ENCODE measurements around the gene TARS1. TPM values are rescaled to one million over a fixed set of nuclear protein-coding genes. Genes with fewer than 3 reads are reported as not detected.

The TARS1 gene
- total RNA-seq: 100 to 1,000 TPM; 155 to 190 TPM

DNA sequence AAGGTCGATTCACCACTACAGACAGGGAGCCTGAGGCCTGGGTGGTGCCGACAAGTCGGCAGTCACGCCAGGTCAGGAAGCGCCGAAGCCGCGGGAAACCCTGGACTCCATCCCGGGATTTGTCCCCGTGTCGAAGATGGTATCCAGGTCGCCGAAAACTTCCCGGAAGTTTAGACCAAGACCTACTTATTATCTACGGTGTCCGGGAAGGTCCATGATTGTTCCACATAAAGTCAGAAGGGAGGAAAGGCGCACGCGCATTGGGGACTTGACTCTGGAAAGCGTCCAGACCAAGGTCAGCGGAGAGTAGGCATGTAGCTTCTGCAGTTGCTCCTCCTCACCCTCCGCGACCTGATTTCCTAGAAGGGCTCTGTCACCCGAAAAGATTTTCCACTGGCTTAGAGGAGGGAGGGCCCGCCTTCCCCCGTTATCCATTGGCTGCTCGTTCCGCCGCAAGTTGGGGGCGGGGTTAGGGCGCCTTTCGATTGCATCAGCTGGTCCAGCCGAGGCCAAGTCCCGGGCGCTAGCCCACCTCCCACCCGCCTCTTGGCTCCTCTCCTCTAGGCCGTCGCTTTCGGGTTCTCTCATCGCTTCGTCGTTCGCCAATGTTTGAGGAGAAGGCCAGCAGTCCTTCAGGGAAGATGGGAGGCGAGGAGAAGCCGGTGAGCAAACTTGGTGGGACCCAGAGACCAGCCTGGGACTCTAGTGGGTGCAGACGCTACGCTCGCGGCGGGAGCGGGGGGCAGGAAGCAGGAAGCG is at the start of gene TARS1:
Gene TARS1, plus strand, starts transcription at position 484 of the 759 bp plus-strand sequence. Its CDS starts 122 bp downstream, at position 606.
- Mint-ChIP-seq H3K27ac (no peak within 1 kb of the TSS), H3K27me3 (no peaks in the 10 kb centered on the region), H3K36me3 (ENCODE audit: low read depth) (peaks cover 19% of the 10 kb centered on the region), H3K9me3 (no peaks in the 10 kb centered on the region), H3K4me3 (no peak within 1 kb of the TSS), H3K4me1 (peaks cover 31% of the 10 kb centered on the region)
- peak; percentile 96 for DNase-seq
- POLR2A ChIA-PET: interaction anchor here (0.6 to 1.0 kb wide), 2 partner anchors 21 to 1236 kb away, joined by 3 read pairs; no protein-coding TSS in a partner anchor
- CTCF ChIA-PET: interaction anchor here (1.2 kb wide), 1 partner anchor 11 kb away, joined by 3 read pairs; no protein-coding TSS in a partner anchor

DNA sequence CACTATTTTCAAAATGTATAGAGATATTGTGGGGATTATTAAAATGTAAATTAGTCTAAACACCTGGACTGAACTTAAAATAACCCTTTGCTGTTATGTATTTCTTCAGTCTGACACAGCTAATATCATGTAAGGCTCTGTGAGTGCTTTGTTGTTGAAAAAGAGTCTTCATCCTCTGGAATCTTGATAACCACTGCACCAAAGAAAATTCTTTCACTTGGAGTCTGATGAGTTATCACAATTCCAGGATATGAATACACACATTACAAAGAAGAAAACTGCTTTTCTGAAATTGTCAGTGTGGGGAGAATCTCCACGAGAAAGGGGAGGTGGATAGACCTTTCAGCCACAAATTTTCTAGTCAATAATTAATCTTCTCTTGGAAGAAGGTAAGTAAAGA is 42.3 kb upstream of the TARS1 start:
- Mint-ChIP-seq H3K27ac (no peak overlapping the region), H3K4me3 (no peak overlapping the region), H3K4me1 (no peaks in the 10 kb centered on the region), H3K36me3 (ENCODE audit: low read depth) (no peaks in the 10 kb centered on the region), H3K9me3 (peaks cover 5% of the 10 kb centered on the region), H3K27me3 (no peaks in the 10 kb centered on the region)
- no peak for DNase-seq
- ChIA-PET POLR2A (no interaction called here), CTCF (no interaction called here)

DNA sequence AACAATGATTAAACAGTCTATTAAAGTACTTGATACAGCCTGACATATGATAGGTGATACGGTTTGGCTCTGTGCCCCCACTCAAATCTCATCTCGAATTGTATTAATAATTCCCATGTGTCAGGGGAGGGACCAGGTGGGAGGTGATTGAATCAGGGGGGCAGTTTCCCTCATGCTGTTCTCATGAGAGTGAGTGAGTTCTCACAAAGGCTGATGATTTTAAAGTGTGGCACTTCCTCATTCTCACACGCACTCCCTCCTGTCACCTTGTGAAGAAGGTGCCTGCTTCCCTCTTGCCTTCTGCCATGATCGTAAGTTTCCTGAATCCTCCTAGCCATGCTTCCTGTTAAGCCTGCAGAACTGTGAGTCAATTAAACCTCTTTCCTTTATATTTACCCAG is 40.1 kb upstream of the TARS1 start:
- H3K4me3 Mint-ChIP-seq: no peak overlapping the region
- H3K4me1 Mint-ChIP-seq: no peaks in the 10 kb centered on the region
- DNase-seq: no peak
- H3K36me3 Mint-ChIP-seq (ENCODE audit: low read depth): no peaks in the 10 kb centered on the region
- H3K27me3 Mint-ChIP-seq: peaks cover 2% of the 10 kb centered on the region
- H3K9me3 Mint-ChIP-seq: no peaks in the 10 kb centered on the region
- POLR2A ChIA-PET: no interaction called here
- H3K27ac Mint-ChIP-seq: no peak overlapping the region
- CTCF ChIA-PET: no interaction called here

DNA sequence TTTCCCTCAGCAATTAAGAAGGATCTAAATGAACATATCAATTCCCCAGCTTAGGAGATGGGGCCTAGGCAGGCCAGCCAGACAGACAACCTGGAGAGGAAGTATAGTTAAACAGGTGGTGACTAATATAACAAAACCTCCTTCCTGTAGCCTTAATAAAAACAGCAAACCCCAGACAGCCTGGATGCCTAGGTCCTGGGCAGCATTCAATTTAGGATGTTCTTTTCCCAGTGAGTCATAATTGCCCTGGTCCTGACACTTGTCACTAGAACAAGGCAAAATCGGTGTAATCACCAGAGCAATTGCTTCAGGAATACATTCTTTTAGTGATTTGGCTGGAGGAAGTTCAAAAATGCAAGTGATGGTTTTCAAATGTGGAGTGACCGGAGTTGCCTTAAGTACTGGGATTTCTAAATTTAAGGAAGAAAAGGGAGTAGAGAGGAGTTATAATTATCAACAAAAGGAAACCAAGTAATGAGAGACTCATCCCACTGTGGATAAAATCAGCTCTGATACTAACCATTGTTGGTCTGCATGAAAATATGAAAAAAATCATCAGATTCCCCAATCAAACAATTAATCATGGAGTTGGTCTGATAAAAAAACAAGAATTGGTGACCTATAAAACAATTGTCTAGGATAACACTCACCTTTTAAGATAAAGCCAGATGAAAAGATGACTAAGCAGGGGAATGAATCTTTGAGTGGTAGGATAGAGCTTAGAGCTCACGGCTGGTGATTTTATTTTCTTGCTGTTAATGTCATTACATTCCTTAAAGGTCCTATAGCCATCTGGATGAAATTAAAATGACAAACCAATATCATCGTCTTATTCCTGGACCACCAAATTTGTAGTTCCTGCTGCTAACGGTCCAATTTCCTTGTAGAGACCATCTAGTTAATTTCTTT is 39.0 kb upstream of the TARS1 start:
- Mint-ChIP-seq H3K27ac (no peak overlapping the region), H3K4me1 (no peaks in the 10 kb centered on the region), H3K4me3 (no peak overlapping the region), H3K36me3 (ENCODE audit: low read depth) (no peaks in the 10 kb centered on the region), H3K9me3 (no peaks in the 10 kb centered on the region), H3K27me3 (peaks cover 2% of the 10 kb centered on the region)
- CTCF ChIA-PET: interaction anchor here (0.6 kb wide), 1 partner anchor 1306 kb away, joined by 3 read pairs; no protein-coding TSS in a partner anchor
- POLR2A ChIA-PET: no interaction called here
- DNase-seq: no peak

DNA sequence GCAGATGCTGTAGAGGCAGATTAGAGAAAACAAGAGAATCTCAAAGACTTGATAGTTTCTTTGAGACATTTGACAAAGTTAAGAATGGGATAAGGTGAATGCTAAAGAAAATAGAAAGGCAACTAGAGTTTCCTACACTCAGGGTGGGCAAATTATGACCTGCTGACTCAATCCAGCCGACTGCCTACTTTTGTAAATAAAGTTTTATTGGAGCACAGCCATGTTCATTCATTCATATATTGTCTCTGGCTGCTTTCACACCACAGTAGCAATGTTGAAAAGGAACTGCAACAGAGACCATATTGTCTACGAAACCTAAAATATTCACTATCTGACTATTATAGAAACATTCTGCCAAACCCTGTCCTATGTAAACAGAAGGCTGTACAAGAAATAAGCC is 37.6 kb upstream of the TARS1 start:
- ChIA-PET POLR2A (no interaction called here), CTCF (no interaction called here)
- no peaks in the 10 kb centered on the region for H3K4me1 Mint-ChIP-seq
- no peak overlapping the region for H3K4me3 Mint-ChIP-seq
- H3K27me3 Mint-ChIP-seq: peaks cover 2% of the 10 kb centered on the region
- no peaks in the 10 kb centered on the region for H3K36me3 Mint-ChIP-seq (ENCODE audit: low read depth)
- H3K27ac Mint-ChIP-seq: no peak overlapping the region
- no peaks in the 10 kb centered on the region for H3K9me3 Mint-ChIP-seq
- no peak for DNase-seq

DNA sequence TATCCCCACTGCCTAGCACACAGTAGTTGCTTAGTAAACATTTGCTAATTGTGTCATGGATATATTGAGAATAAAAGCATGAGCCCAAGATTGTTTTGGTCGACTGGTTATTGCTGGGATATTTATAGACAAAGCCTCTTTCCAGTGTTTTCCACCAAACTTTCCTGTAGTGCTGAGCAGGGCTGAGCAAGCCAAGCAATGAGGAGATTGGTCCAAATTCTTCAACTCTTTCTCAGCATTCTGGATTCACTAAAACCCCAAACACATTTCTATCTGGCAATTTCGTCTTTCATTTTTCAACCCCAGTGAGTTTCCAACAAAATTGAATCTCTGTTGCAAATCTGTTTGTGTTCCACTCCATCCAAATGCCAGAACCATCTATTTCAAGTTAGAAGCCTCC is 31.9 kb upstream of the TARS1 start:
- ChIA-PET CTCF (no interaction called here), POLR2A (no interaction called here)
- H3K4me1 Mint-ChIP-seq: no peaks in the 10 kb centered on the region
- H3K27me3 Mint-ChIP-seq: peaks cover 2% of the 10 kb centered on the region
- no peaks in the 10 kb centered on the region for H3K9me3 Mint-ChIP-seq
- no peak for DNase-seq
- H3K27ac Mint-ChIP-seq: no peak overlapping the region
- no peak overlapping the region for H3K4me3 Mint-ChIP-seq
- no peaks in the 10 kb centered on the region for H3K36me3 Mint-ChIP-seq (ENCODE audit: low read depth)

DNA sequence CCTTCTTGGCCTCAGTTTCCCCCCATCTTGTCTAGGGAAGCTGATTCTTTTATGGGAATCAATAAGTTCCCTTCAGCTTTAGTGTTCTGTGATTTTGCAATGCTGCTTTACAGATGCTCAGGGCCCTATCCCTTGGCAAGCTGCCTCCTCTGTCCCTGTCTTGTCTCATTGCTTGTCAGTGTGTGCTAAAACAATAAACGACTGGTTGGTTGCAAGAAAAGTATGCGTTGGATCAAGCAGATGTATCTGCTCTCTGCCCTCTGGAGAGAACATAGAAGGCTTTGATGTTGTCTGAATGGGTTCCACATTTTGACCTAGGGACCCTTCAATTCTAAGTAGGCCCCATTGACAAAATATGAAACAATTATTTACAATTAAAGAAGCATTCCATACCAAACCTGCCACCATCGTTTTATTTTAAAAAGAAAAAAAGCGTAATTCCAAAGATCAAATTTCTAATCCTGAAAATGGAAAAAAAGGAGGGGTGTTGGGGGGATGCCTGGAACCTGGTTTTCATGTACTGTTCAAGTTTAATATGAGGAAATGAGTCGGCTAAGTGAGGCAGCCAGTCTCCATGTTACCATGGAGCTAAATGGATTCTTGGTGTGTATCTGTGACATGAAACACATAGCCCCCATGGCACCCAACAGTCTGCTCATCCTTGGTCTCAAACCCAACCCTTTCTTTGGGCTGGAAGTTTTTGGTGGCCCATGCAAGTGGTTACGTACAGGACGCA is 31.2 kb upstream of the TARS1 start:
- Mint-ChIP-seq H3K9me3 (no peaks in the 10 kb centered on the region), H3K4me3 (no peak overlapping the region), H3K27me3 (no peaks in the 10 kb centered on the region), H3K36me3 (ENCODE audit: low read depth) (no peaks in the 10 kb centered on the region), H3K4me1 (no peaks in the 10 kb centered on the region), H3K27ac (no peak overlapping the region)
- no peak for DNase-seq
- CTCF ChIA-PET: no interaction called here
- POLR2A ChIA-PET: no interaction called here

DNA sequence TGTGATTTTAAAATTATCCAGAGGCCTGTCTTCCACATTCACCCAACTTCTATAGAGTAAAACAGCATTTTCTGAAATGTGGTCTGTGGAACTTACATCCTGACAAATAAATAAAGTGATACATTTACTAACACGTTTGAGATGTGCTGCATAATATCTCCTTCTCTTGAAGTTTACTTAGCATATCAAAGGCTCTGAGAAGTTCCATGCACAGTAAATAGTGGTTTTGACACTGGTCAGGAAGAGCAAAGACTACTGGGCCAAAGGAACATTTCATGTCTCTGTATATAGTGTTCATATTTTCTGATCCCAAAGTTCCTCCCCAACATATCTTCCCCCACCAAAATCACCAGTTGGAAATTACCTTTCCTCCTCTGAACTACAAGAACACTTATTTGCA is 30.5 kb upstream of the TARS1 start:
- POLR2A ChIA-PET: no interaction called here
- DNase-seq: no peak
- Mint-ChIP-seq H3K4me3 (no peak overlapping the region), H3K9me3 (no peaks in the 10 kb centered on the region), H3K4me1 (no peaks in the 10 kb centered on the region), H3K27ac (no peak overlapping the region), H3K36me3 (ENCODE audit: low read depth) (no peaks in the 10 kb centered on the region), H3K27me3 (no peaks in the 10 kb centered on the region)
- CTCF ChIA-PET: no interaction called here

DNA sequence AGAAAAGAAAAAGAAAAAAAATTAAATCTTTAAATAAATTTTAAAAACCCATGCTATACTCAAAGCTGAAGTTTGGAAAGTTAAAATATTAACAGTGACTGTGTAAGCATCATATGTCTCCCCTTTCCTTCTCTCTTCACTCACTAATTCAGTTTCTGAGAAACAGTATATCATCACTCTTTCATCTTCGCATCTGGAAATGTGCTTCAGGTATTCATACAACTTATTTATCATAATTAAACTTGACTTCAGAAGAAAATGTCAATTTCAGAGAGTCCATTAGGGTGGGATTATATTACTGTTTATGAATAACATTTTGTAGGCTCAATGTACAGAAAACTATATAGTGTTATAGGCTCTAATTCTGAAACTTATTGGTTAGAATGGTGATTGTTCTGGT is 29.3 kb upstream of the TARS1 start:
- no peaks in the 10 kb centered on the region for H3K4me1 Mint-ChIP-seq

DNA sequence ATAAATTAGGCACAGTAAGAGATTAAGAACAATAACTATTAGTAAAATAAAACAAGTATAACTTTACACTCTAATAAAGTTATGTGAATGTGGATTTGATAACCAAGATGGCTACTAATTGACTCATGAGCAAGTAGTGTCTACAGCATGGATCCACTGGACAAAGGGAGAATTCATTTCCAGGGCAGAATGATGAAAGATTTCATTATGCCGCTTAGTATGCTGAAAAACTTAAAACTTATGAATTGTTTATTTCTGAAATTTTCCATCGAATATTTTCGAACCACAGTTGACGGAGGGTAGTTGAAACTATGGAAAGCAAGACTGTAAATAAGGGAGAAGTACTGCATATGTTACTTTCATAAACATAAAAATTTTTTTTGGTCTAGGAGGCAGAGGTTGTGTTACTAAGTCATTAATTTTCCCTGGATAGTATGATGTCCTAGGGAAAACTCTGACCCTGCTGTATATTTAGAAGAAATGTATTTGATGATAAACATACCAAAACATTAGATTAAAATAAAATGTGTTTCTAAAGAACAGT is 24.9 kb upstream of the TARS1 start:
- ChIA-PET CTCF (no interaction called here), POLR2A (no interaction called here)
- no peak for DNase-seq
- Mint-ChIP-seq H3K4me1 (no peaks in the 10 kb centered on the region), H3K27me3 (peaks cover 6% of the 10 kb centered on the region), H3K9me3 (no peaks in the 10 kb centered on the region), H3K4me3 (no peak overlapping the region), H3K27ac (no peak overlapping the region), H3K36me3 (ENCODE audit: low read depth) (no peaks in the 10 kb centered on the region)

More for the DNA sequence above, 29.3 kb upstream of the TARS1 start:
- DNase-seq: no peak
- peaks cover 2% of the 10 kb centered on the region for H3K27me3 Mint-ChIP-seq
- ChIA-PET CTCF (no interaction called here), POLR2A (no interaction called here)
- H3K4me3 Mint-ChIP-seq: no peak overlapping the region
- no peak overlapping the region for H3K27ac Mint-ChIP-seq
- H3K36me3 Mint-ChIP-seq (ENCODE audit: low read depth): no peaks in the 10 kb centered on the region
- no peaks in the 10 kb centered on the region for H3K9me3 Mint-ChIP-seq

DNA sequence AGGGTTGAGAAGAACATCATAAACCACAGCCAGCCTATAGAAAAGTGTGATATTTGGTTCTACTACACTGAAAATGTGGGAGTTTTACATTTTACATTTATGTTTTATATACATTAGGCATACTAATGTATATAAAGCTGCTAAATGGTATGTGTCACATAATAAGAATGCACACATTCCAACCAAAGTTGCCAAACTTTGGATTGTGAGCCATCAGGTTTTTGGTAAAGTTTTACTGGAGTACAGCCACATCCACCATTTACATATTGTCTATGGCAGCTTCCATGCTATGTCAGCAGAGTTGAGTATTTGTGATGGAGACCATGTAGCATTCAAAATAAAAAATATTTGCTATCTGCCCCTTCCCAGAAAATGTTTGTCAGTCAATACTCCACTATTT is 23.1 kb upstream of the TARS1 start:
- CTCF ChIA-PET: no interaction called here
- POLR2A ChIA-PET: no interaction called here
- no peaks in the 10 kb centered on the region for H3K4me1 Mint-ChIP-seq
- no peak overlapping the region for H3K27ac Mint-ChIP-seq
- no peak overlapping the region for H3K4me3 Mint-ChIP-seq
- no peaks in the 10 kb centered on the region for H3K36me3 Mint-ChIP-seq (ENCODE audit: low read depth)
- H3K27me3 Mint-ChIP-seq: peaks cover 12% of the 10 kb centered on the region
- no peaks in the 10 kb centered on the region for H3K9me3 Mint-ChIP-seq
- no peak for DNase-seq

DNA sequence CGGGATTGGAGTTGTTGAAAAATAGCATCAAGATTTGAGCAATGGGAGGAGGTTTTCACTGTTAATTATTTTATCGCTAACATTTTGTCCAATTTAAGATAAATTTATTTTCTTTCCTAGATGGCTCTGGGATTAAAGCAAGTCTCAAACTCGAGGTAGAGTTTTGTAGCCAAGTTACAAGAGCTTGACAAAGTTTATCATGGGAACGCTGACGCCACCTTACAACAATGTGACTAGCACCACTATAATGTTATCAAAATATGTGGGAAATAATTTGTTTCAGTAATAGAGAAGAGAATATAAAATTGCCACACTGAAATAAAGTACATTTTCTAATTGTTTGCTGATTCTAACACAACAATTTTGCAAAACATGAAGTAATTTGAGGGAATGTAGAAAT is 19.8 kb upstream of the TARS1 start:
- no peaks in the 10 kb centered on the region for H3K36me3 Mint-ChIP-seq (ENCODE audit: low read depth)
- peaks cover 10% of the 10 kb centered on the region for H3K27me3 Mint-ChIP-seq
- H3K9me3 Mint-ChIP-seq: no peaks in the 10 kb centered on the region
- no peaks in the 10 kb centered on the region for H3K4me1 Mint-ChIP-seq
- no peak for DNase-seq
- POLR2A ChIA-PET: no interaction called here
- CTCF ChIA-PET: interaction anchor here (0.5 kb wide), 1 partner anchor 1933 kb away, joined by 3 read pairs; no protein-coding TSS in a partner anchor
- H3K4me3 Mint-ChIP-seq: no peak overlapping the region
- no peak overlapping the region for H3K27ac Mint-ChIP-seq

DNA sequence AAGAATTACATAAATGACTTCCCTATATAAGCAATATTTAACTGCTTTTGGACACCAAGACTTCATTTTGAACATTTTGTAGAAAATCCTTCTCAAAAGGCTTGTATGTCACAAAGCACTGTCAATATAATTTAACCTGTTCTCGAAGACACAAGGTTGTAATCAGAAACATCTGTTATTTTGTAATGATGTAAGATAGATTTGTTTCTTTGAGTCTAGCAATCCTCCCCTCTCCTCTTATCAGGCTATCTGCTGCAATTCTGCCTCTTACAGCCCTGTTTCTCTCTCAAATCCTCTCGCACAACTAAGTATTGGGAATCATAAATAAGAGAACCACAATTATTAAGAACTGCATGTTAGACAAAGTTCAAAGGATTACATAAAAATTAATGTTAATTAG is 18.6 kb upstream of the TARS1 start:
- peaks cover 10% of the 10 kb centered on the region for H3K27me3 Mint-ChIP-seq
- H3K9me3 Mint-ChIP-seq: no peaks in the 10 kb centered on the region
- no peak overlapping the region for H3K27ac Mint-ChIP-seq
- no peak for DNase-seq
- no peaks in the 10 kb centered on the region for H3K4me1 Mint-ChIP-seq
- ChIA-PET CTCF (interaction anchor here (0.6 kb wide), 1 partner anchor 807 kb away, joined by 3 read pairs; no protein-coding TSS in a partner anchor), POLR2A (no interaction called here)
- no peaks in the 10 kb centered on the region for H3K36me3 Mint-ChIP-seq (ENCODE audit: low read depth)
- no peak overlapping the region for H3K4me3 Mint-ChIP-seq

Data from activated CD4-positive, alpha-beta T cell treated with anti-CD3 and anti-CD28 coated beads, Interleukin-2, amount 10 ng/mL, durations not matched to agents 7 days and 5 days (primary cell).